Mononuclear cell (primary cell): ENCODE data around the gene UBR1. TPM values are rescaled to one million over a fixed set of nuclear protein-coding genes. Genes with fewer than 3 reads are reported as not detected.
"Not testable (repeated sequence)": the region's sequence is repeated elsewhere in the genome, so short reads cannot be mapped to it uniquely, and the experiment has no call there.

Experiments used
- H3K27me3 ChIP-seq: 2 replicates; pipeline ENCODE4 v1.6.0; 2011; ENCODE audit warnings: low read length, control low read depth; ENCODE audit not compliant: insufficient read depth
- H3K4me1 ChIP-seq: 2 replicates; pipeline ENCODE4 v1.5.1; 2011; ENCODE audit warnings: mild to moderate bottlenecking, low read length, control low read depth; ENCODE audit not compliant: insufficient read depth
- H3K4me3 ChIP-seq: 2 replicates; pipeline ENCODE4 v1.5.1; 2011; ENCODE audit warnings: mild to moderate bottlenecking, low read length, moderate library complexity
- H3K9me3 ChIP-seq: 2 replicates; pipeline ENCODE4 v1.5.1; 2011; ENCODE audit warnings: low read depth, mild to moderate bottlenecking, control low read depth, low read length
- total RNA-seq: library from RNA; depleted of rRNA; stranded (reverse); fragments of >200 nt; gene quantifications from one replicate; pipeline ENCODE4 v1.2.3, GENCODE V29; 2012

The UBR1 gene
- total RNA-seq, 1 donor = 44.7 TPM

GRCh38 chr15:43046484-43046883 lies 59.4 kb downstream of the UBR1 start:
- H3K27me3 ChIP-seq = no peaks in the 10 kb centered on the region
- no peaks in the 10 kb centered on the region for H3K9me3 ChIP-seq
- H3K4me3 ChIP-seq = no peak overlapping the region
- no peaks in the 10 kb centered on the region for H3K4me1 ChIP-seq

- Histone ChIP-seq H3K4me3 (no peak overlapping the region), H3K27me3 (no peaks in the 10 kb centered on the region), H3K4me1 (no peaks in the 10 kb centered on the region), H3K9me3 (no peaks in the 10 kb centered on the region)
Observed at GRCh38 chr15:43042885-43043284, 63.0 kb downstream of the UBR1 start.

- not testable (repeated sequence) for H3K4me3 ChIP-seq, H3K27me3 ChIP-seq, H3K9me3 ChIP-seq, H3K4me1 ChIP-seq
Observed at GRCh38 chr15:43041085-43041484, 64.8 kb downstream of the UBR1 start.

GRCh38 chr15:43035240-43035639 lies 70.6 kb downstream of the UBR1 start:
- not testable (repeated sequence) for H3K4me3 ChIP-seq, H3K27me3 ChIP-seq, H3K4me1 ChIP-seq, H3K9me3 ChIP-seq

GRCh38 chr15:43029476-43029875 lies 76.4 kb downstream of the UBR1 start:
- Histone ChIP-seq H3K27me3 (no peaks in the 10 kb centered on the region), H3K9me3 (no peaks in the 10 kb centered on the region), H3K4me1 (peaks cover 4% of the 10 kb centered on the region), H3K4me3 (no peak overlapping the region)

GRCh38 chr15:43025150-43025549 lies 80.7 kb downstream of the UBR1 start:
- Histone ChIP-seq H3K27me3 (no peaks in the 10 kb centered on the region), H3K4me1 (peaks cover 4% of the 10 kb centered on the region), H3K9me3 (no peaks in the 10 kb centered on the region), H3K4me3 (no peak overlapping the region)

- not testable (repeated sequence) for H3K4me1 ChIP-seq, H3K4me3 ChIP-seq, H3K27me3 ChIP-seq, H3K9me3 ChIP-seq
Observed at GRCh38 chr15:43014671-43015070, 91.2 kb downstream of the UBR1 start.

GRCh38 chr15:43009206-43009605 lies 96.6 kb downstream of the UBR1 start:
- no peaks in the 10 kb centered on the region for H3K27me3 ChIP-seq
- no peak overlapping the region for H3K4me3 ChIP-seq
- H3K4me1 ChIP-seq = no peaks in the 10 kb centered on the region
- no peaks in the 10 kb centered on the region for H3K9me3 ChIP-seq

GRCh38 chr15:43008150-43008549 lies 97.7 kb downstream of the UBR1 start:
- Histone ChIP-seq H3K9me3 (no peaks in the 10 kb centered on the region), H3K27me3 (no peaks in the 10 kb centered on the region), H3K4me3 (no peak overlapping the region), H3K4me1 (no peaks in the 10 kb centered on the region)

GRCh38 chr15:43007551-43007950 lies 98.3 kb downstream of the UBR1 start:
- no peaks in the 10 kb centered on the region for H3K27me3 ChIP-seq
- no peak overlapping the region for H3K4me3 ChIP-seq
- no peaks in the 10 kb centered on the region for H3K9me3 ChIP-seq
- no peaks in the 10 kb centered on the region for H3K4me1 ChIP-seq

GRCh38 chr15:43006991-43007390 lies 98.8 kb downstream of the UBR1 start:
- Histone ChIP-seq H3K4me3 (no peak overlapping the region), H3K4me1 (no peaks in the 10 kb centered on the region), H3K27me3 (no peaks in the 10 kb centered on the region), H3K9me3 (no peaks in the 10 kb centered on the region)

GRCh38 chr15:43004886-43005595 lies 100.8 kb downstream of the UBR1 start:
- not testable (repeated sequence) for H3K4me1 ChIP-seq, H3K9me3 ChIP-seq, H3K4me3 ChIP-seq, H3K27me3 ChIP-seq

GRCh38 chr15:42999201-42999779 lies 106.5 kb downstream of the UBR1 start:
- Histone ChIP-seq H3K27me3 (no peaks in the 10 kb centered on the region), H3K4me1 (no peaks in the 10 kb centered on the region), H3K4me3 (no peak overlapping the region), H3K9me3 (no peaks in the 10 kb centered on the region)

GRCh38 chr15:42996871-42997270 lies 109.0 kb downstream of the UBR1 start:
- Histone ChIP-seq H3K27me3 (no peaks in the 10 kb centered on the region), H3K4me1 (no peaks in the 10 kb centered on the region), H3K9me3 (no peaks in the 10 kb centered on the region), H3K4me3 (no peak overlapping the region)

- Histone ChIP-seq H3K4me1 (no peaks in the 10 kb centered on the region), H3K27me3 (no peaks in the 10 kb centered on the region), H3K9me3 (no peaks in the 10 kb centered on the region), H3K4me3 (no peak overlapping the region)
Observed at GRCh38 chr15:42994546-42994945, 111.3 kb downstream of the UBR1 start.

GRCh38 chr15:42992626-42993025 lies 113.2 kb downstream of the UBR1 start:
- H3K4me3 ChIP-seq = no peak overlapping the region
- no peaks in the 10 kb centered on the region for H3K9me3 ChIP-seq
- H3K4me1 ChIP-seq = no peaks in the 10 kb centered on the region
- no peaks in the 10 kb centered on the region for H3K27me3 ChIP-seq
